NB4 (cell line): ENCODE data around the gene NRG3.

Experiments used
- DNase-seq: peaks from one replicate; pipeline ENCODE4 v3.0.0; 2010; ENCODE audit warnings: low read depth
- H3K4me3 ChIP-seq: one replicate; pipeline ENCODE4 v1.5.1; 2011; ENCODE audit warnings: mild to moderate bottlenecking, low read depth, low read length, moderate library complexity
- MAX ChIP-seq: IDR thresholded peaks from 2 replicates; pipeline ENCODE4 v1.6.1; 2011; ENCODE audit warnings: low read depth, low read length
- MYC ChIP-seq: IDR thresholded peaks from 2 replicates; pipeline ENCODE4 v1.6.1; 2011; ENCODE audit warnings: low read depth, low read length
- POLR2A ChIP-seq: IDR thresholded peaks from 2 replicates; pipeline ENCODE4 v1.6.1; 2011; ENCODE audit warnings: mild to moderate bottlenecking; ENCODE audit not compliant: insufficient read length; ENCODE audit errors: extremely low read depth
- TF ChIP-seq, protein P1 (sequence below): IDR thresholded peaks from one replicate; pipeline ENCODE4 v1.5.1; 2012; ENCODE audit warnings: low read depth, low read length

Gene NRG3

GRCh38 chr10:81963606-81964005 is 88.6 kb downstream of the NRG3 start:
- no peak overlapping the region for H3K4me3 ChIP-seq
- no peak for DNase-seq
- TF ChIP-seq POLR2A (no peak), MYC (no peak), MAX (no peak)
- TF ChIP-seq, protein P1, sequence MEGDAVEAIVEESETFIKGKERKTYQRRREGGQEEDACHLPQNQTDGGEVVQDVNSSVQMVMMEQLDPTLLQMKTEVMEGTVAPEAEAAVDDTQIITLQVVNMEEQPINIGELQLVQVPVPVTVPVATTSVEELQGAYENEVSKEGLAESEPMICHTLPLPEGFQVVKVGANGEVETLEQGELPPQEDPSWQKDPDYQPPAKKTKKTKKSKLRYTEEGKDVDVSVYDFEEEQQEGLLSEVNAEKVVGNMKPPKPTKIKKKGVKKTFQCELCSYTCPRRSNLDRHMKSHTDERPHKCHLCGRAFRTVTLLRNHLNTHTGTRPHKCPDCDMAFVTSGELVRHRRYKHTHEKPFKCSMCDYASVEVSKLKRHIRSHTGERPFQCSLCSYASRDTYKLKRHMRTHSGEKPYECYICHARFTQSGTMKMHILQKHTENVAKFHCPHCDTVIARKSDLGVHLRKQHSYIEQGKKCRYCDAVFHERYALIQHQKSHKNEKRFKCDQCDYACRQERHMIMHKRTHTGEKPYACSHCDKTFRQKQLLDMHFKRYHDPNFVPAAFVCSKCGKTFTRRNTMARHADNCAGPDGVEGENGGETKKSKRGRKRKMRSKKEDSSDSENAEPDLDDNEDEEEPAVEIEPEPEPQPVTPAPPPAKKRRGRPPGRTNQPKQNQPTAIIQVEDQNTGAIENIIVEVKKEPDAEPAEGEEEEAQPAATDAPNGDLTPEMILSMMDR: no peak

- no peak overlapping the region for H3K4me3 ChIP-seq
- TF ChIP-seq MAX (no peak), POLR2A (no peak), MYC (no peak)
- TF ChIP-seq, protein P1: no peak
- no peak for DNase-seq
Measured at GRCh38 chr10:81967716-81968115, 92.7 kb downstream of the NRG3 start.

DNA sequence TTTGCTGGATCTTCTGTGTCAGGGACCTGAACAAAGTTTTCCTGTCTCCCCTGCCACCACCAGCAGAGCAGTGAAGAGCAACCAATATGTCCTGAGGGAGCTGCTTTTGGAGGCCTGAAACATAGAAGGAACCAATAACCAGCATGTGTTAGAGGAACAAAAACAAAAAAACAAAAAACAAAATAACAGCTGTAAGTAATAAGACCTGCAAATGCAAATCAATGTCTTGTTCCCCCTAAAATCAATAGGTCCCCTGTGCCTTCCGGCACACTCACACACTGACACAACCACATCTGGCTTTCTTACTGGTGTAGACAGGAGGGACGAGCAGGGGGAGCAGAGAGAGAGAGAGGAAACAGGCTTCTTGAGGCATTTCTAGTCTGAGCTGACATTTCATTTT is 94.1 kb downstream of the NRG3 start:
- TF ChIP-seq MYC: no peak
- no peak for TF ChIP-seq MAX
- TF ChIP-seq POLR2A: no peak
- TF ChIP-seq, protein P1: no peak
- no peak overlapping the region for H3K4me3 ChIP-seq
- DNase-seq: no peak

GRCh38 chr10:81978238-81978637 is 103.2 kb downstream of the NRG3 start:
- no peak overlapping the region for H3K4me3 ChIP-seq
- TF ChIP-seq MAX: no peak
- TF ChIP-seq, protein P1: no peak
- no peak for TF ChIP-seq MYC
- no peak for TF ChIP-seq POLR2A
- DNase-seq: peak; percentile 50

DNA sequence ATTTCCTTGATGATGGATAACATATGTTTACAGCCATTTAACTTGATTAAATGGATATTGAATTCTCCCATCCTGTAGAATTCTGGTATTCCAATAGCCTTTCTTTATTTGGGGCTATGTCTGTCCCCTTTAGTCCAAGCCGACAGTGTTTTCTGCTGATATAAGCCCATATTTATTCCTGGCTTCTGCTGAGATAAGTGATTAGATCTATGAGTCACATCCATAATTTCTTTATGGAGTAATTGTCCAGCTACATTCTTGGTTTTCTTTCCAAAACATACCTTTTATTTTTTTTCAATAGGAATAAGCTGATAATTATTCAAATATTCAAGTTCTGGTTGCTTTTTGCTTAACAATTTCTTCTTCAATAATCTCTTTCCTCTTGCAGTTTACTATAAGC is 106.7 kb downstream of the NRG3 start:
- no peak overlapping the region for H3K4me3 ChIP-seq
- DNase-seq: no peak
- no peak for TF ChIP-seq MAX
- no peak for TF ChIP-seq POLR2A
- TF ChIP-seq, protein P1: no peak
- TF ChIP-seq MYC: no peak

DNA sequence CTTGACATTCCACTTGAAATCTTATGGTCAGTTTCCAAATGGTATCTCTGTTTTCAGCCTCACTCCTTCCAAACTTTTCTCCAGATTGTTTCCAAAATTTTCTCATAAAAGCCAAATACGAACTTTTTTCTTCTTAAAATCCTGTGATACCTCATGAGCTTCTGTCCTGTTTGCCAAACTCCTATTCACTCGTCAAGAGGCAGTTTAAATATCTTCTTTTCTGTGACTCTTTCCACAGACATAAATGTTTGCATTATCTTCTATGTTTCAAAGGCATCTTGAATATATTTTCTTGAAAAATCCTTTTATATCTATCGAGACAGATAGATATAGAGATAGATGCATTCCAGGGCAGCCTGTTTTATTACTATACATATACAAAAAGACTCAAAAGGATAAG is 109.4 kb downstream of the NRG3 start:
- H3K4me3 ChIP-seq: no peak overlapping the region
- TF ChIP-seq POLR2A: no peak
- TF ChIP-seq, protein P1: no peak
- no peak for DNase-seq
